ENCODE measurements around the gene FRA10AC1. TPM values are rescaled to one million over a fixed set of nuclear protein-coding genes. Genes with fewer than 3 reads are reported as not detected.

Gene FRA10AC1
- total and polyA plus RNA-seq, 4 donors = 4.3 to 38.9 (median 15.2) TPM

- DNase-seq = peak in 2 of 3 donors; percentile 66 to 67
Observed at GRCh38 chr10:93680412-93681047, 21.9 kb downstream of the FRA10AC1 start.

GRCh38 chr10:93678805-93679587 is 23.4 kb downstream of the FRA10AC1 start:
- no peak overlapping the region for H3K9ac ChIP-seq (ENCODE audit: insufficient read depth in 1 of 2, low read length in 2 of 2)
- whole genome bisulfite sequencing, 2 donors = 86% methylated on average over 3 of the region's 3 CpGs
- H3K36me3 ChIP-seq (ENCODE audit: control insufficient read depth in 4 of 4, insufficient read depth in 4 of 4, low read length in 4 of 4) = peaks cover 7 to 27% (median 20%) of the 10 kb centered on the region in 4 donors

More at GRCh38 chr10:93680412-93681047, 21.9 kb downstream of the FRA10AC1 start:
- Histone ChIP-seq H3K9ac (ENCODE audit: insufficient read depth in 1 of 2, low read length in 2 of 2) (no peak overlapping the region), H3K36me3 (ENCODE audit: control insufficient read depth in 4 of 4, insufficient read depth in 4 of 4, low read length in 4 of 4) (peaks cover 7 to 27% (median 17%) of the 10 kb centered on the region in 4 donors), H3K27me3 (ENCODE audit: control insufficient read depth in 3 of 3, insufficient read depth in 3 of 3, low read length in 2 of 3) (no peaks in the 10 kb centered on the region), H3K4me1 (ENCODE audit: control insufficient read depth in 5 of 5, insufficient read depth in 5 of 5, low read length in 5 of 5) (no peaks in the 10 kb centered on the region), H3K4me3 (no peak overlapping the region), H3K27ac (ENCODE audit: low read depth in 1 of 2, low read length in 1 of 2) (no peak overlapping the region), H3K9me3 (ENCODE audit: control insufficient read depth in 4 of 4, insufficient read depth in 3 of 4, low read length in 3 of 4) (no peaks in the 10 kb centered on the region)
- no peak for TF ChIP-seq CTCF (IDR thresholded peaks at IDR 0.05; ENCODE audit: control extremely low read depth, extremely low read depth)
- no peak for ATAC-seq (ENCODE audit: insufficient read depth, low FRiP score)
- 77 to 79% methylated on average over 4 of the region's 4 CpGs for WGBS, 2 donors

GRCh38 chr10:93678386-93678785 is 24.0 kb downstream of the FRA10AC1 start:
- 88% methylated on average over 4 of the region's 4 CpGs for WGBS, 2 donors
- Histone ChIP-seq H3K9ac (ENCODE audit: insufficient read depth in 1 of 2, low read length in 2 of 2) (no peak overlapping the region), H3K27ac (ENCODE audit: low read depth in 1 of 2, low read length in 1 of 2) (no peak overlapping the region), H3K9me3 (ENCODE audit: control insufficient read depth in 4 of 4, insufficient read depth in 3 of 4, low read length in 3 of 4) (no peaks in the 10 kb centered on the region), H3K4me1 (ENCODE audit: control insufficient read depth in 5 of 5, insufficient read depth in 5 of 5, low read length in 5 of 5) (no peaks in the 10 kb centered on the region), H3K36me3 (ENCODE audit: control insufficient read depth in 4 of 4, insufficient read depth in 4 of 4, low read length in 4 of 4) (peaks cover 7 to 30% (median 24%) of the 10 kb centered on the region in 4 donors), H3K27me3 (ENCODE audit: control insufficient read depth in 3 of 3, insufficient read depth in 3 of 3, low read length in 2 of 3) (no peaks in the 10 kb centered on the region), H3K4me3 (no peak overlapping the region)
- no peak for ATAC-seq (ENCODE audit: insufficient read depth, low FRiP score)
- DNase-seq = no peak
- no peak for TF ChIP-seq CTCF (IDR thresholded peaks at IDR 0.05; ENCODE audit: control extremely low read depth, extremely low read depth)

More at GRCh38 chr10:93678805-93679587, 23.4 kb downstream of the FRA10AC1 start:
- no peak overlapping the region for H3K27ac ChIP-seq (ENCODE audit: low read depth in 1 of 2, low read length in 1 of 2)
- no peaks in the 10 kb centered on the region for H3K4me1 ChIP-seq (ENCODE audit: control insufficient read depth in 5 of 5, insufficient read depth in 5 of 5, low read length in 5 of 5)
- no peak overlapping the region for H3K4me3 ChIP-seq
- DNase-seq (no peak), ATAC-seq (ENCODE audit: insufficient read depth, low FRiP score) (no peak)
- no peak for TF ChIP-seq CTCF (IDR thresholded peaks at IDR 0.05; ENCODE audit: control extremely low read depth, extremely low read depth)
- no peaks in the 10 kb centered on the region for H3K9me3 ChIP-seq (ENCODE audit: control insufficient read depth in 4 of 4, insufficient read depth in 3 of 4, low read length in 3 of 4)
- H3K27me3 ChIP-seq (ENCODE audit: control insufficient read depth in 3 of 3, insufficient read depth in 3 of 3, low read length in 2 of 3) = no peaks in the 10 kb centered on the region

Measured in lung (tissue), 12 donors.